Measurements from ENCODE around the gene BEAN1.
A peak's percentile ranks its signal among the peaks of the same experiment; 100 is the strongest.

The BEAN1 gene

GRCh38 chr16:66524601-66525164 lies 97.6 kb downstream of the BEAN1 start:
- peak; percentile 44 to 84 for DNase-seq

GRCh38 chr16:66525396-66526180 lies 98.5 kb downstream of the BEAN1 start:
- DNase-seq, result peak in 1 of 2 donors; percentile 60

- no peak for DNase-seq
These were observed 101.2 kb downstream of the BEAN1 start for GRCh38 chr16:66528294-66528693.

GRCh38 chr16:66529475-66529874 lies 102.4 kb downstream of the BEAN1 start:
- DNase-seq, result no peak

Data from CD4-positive, alpha-beta T cell treated with Interleukin-4 for 1 hour (primary cell).